ENCODE measurements around the gene MYLK3. TPM values are rescaled to one million over a fixed set of nuclear protein-coding genes. Genes with fewer than 3 reads are reported as not detected.
A peak's percentile ranks its signal among the peaks of the same experiment; 100 is the strongest.

The MYLK3 gene
- total and polyA plus RNA-seq, 7 donors = 1.4 to 41.1 (median 13.2) TPM

- ATAC-seq (peak in 1 of 4 donors; percentile 5), DNase-seq (no peak)
- Histone ChIP-seq H3K9me3 (peaks cover 18% of the 10 kb centered on the region), H3K27ac (peak overlapping the region; percentile 39), H3K4me3 (peak overlapping the region; percentile 76), H3K4me1 (peaks cover 2% of the 10 kb centered on the region), H3K27me3 (ENCODE audit: insufficient read depth in 3 of 3, low read length in 2 of 3) (no peaks in the 10 kb centered on the region), H3K36me3 (ENCODE audit: insufficient read depth in 1 of 2, low read depth in 1 of 2) (no peaks in the 10 kb centered on the region)
- TF ChIP-seq, protein P1, sequence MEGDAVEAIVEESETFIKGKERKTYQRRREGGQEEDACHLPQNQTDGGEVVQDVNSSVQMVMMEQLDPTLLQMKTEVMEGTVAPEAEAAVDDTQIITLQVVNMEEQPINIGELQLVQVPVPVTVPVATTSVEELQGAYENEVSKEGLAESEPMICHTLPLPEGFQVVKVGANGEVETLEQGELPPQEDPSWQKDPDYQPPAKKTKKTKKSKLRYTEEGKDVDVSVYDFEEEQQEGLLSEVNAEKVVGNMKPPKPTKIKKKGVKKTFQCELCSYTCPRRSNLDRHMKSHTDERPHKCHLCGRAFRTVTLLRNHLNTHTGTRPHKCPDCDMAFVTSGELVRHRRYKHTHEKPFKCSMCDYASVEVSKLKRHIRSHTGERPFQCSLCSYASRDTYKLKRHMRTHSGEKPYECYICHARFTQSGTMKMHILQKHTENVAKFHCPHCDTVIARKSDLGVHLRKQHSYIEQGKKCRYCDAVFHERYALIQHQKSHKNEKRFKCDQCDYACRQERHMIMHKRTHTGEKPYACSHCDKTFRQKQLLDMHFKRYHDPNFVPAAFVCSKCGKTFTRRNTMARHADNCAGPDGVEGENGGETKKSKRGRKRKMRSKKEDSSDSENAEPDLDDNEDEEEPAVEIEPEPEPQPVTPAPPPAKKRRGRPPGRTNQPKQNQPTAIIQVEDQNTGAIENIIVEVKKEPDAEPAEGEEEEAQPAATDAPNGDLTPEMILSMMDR (IDR thresholded peaks at IDR 0.05) = no peak
- intact Hi-C loops (cut with DNase I) = no loop called here
- 75 to 83% (median 76%) methylated on average over 8 of the region's 8 CpGs for WGBS, 3 donors
Observed at GRCh38 chr16:46790599-46791270, 42.6 kb upstream of the MYLK3 start.

DNA sequence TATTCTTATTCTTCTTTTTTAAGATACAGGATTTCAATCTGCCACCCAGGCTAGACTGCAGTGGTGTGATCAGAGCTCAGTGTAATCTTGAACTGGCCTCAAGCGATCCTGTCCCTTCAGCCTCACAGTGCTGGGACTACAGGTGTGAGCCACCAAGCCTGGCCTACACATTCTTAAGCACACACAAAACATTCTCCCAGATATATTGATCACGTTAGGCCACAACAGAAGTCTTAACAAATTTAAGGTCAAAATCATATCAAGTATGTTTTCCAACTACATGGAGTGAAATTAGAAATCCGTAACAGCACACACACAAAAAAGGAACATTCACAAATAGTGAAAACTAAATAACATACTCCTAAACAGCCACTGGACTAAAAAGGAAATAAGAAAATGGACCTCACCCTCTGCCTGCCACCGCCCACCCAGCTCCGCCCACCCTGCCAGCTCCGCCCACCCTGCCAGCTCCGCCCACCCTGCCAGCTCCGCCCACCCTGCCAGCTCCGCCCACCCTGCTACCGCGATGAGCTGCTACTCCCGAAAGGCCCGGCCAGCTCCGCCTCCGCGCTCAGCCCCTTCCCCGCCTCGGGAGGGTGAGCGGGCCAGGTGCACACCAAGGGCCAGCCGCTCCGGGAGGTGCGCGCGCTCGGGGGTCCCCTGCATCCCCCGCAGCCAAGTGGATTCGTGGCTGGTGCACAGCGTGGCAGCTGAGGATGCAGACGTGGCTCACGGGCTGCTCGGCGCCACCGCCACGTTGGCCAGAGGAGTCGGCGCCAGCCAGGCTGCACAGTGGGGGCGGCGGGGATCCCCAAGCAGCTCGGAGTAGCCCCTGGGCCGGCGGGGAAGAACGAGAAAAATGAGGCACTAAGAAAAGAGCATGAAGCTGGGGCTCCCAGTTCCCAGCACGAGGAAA is 41.6 kb upstream of the MYLK3 start:
- no peaks in the 10 kb centered on the region for H3K36me3 ChIP-seq (ENCODE audit: insufficient read depth in 1 of 2, low read depth in 1 of 2)
- intact Hi-C loops (cut with DNase I) = no loop called here
- TF ChIP-seq, protein P1 (IDR thresholded peaks at IDR 0.05) = no peak
- H3K9me3 ChIP-seq = peaks cover 14% of the 10 kb centered on the region
- peaks cover 2% of the 10 kb centered on the region for H3K4me1 ChIP-seq
- ATAC-seq = peak; percentile 95 to 98 (median 96)
- peak overlapping the region; percentile 76 for H3K4me3 ChIP-seq
- H3K27me3 ChIP-seq (ENCODE audit: insufficient read depth in 3 of 3, low read length in 2 of 3) = no peaks in the 10 kb centered on the region
- peak overlapping the region; percentile 39 for H3K27ac ChIP-seq
- peak; percentile 76 to 89 for DNase-seq
- WGBS, 3 donors = 7 to 9% (median 8%) methylated on average over 38 to 43 of the region's 43 CpGs

DNA sequence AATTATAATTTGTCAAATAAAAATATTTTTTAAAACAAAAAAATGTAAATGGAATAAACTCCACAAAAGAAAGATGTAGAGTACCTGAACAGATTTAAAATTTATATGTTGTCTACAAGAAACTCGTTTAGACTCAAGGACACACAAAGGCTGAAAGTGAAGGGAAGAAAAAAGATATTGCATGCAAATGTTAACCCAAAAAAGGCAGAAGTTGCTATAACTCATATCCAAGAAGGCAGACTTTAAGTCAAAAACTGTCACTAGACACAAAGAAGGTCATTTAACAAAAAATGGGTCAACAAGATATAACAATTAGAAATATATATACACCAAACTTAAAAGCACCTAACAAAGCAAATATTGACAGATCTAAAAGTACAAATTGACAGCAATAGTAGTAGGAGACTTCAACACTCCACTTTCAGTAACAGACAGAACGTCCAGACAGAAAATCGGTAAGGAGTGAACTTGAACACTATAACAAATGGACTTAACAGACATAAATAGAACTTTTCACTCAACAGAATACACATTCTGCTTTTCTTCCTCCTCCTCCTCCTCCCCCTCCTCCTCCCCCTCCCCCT is 40.8 kb upstream of the MYLK3 start:
- intact Hi-C loops (cut with DNase I) = no loop called here
- Histone ChIP-seq H3K36me3 (ENCODE audit: insufficient read depth in 1 of 2, low read depth in 1 of 2) (no peaks in the 10 kb centered on the region), H3K4me3 (no peak overlapping the region), H3K27me3 (ENCODE audit: insufficient read depth in 3 of 3, low read length in 2 of 3) (no peaks in the 10 kb centered on the region), H3K4me1 (peaks cover 2% of the 10 kb centered on the region), H3K27ac (no peak overlapping the region), H3K9me3 (peaks cover 6% of the 10 kb centered on the region)
- DNase-seq = no peak
- no peak for ATAC-seq
- TF ChIP-seq, protein P1 (IDR thresholded peaks at IDR 0.05) = no peak
- WGBS, 3 donors = 73 to 78% (median 77%) methylated on average over 3 of the region's 3 CpGs

DNA sequence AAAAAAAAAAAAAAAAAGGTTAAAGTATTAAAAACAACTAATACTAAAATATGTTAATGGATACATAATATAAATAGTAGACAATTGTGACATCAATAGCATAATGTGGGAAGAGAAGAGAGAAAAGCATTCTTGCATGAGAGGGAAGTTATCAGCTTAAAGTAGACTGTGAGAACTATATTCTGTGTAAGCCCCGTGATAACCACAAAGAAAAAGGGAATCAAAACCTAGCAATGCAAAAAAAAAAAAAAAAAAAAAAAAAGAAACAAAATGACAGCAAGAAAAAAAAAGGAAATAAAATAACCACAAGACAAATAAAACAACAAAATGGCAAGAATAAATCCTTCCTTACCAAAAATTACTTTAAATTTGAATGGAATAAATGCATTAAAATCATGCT is 39.8 kb upstream of the MYLK3 start:
- ATAC-seq (no peak), DNase-seq (no peak)
- H3K9me3 ChIP-seq = no peaks in the 10 kb centered on the region
- H3K4me3 ChIP-seq = no peak overlapping the region
- no peak overlapping the region for H3K27ac ChIP-seq
- peaks cover 2% of the 10 kb centered on the region for H3K4me1 ChIP-seq
- H3K27me3 ChIP-seq (ENCODE audit: insufficient read depth in 3 of 3, low read length in 2 of 3) = no peaks in the 10 kb centered on the region
- 82 to 92% (median 88%) methylated on average over 1 of the region's 1 CpG for WGBS, 3 donors
- intact Hi-C loops (cut with DNase I) = no loop called here
- TF ChIP-seq, protein P1 (IDR thresholded peaks at IDR 0.05) = no peak
- no peaks in the 10 kb centered on the region for H3K36me3 ChIP-seq (ENCODE audit: insufficient read depth in 1 of 2, low read depth in 1 of 2)
